ENCODE measurements around the gene TMTC1.
"Not testable (repeated sequence)": the region's sequence is repeated elsewhere in the genome, so short reads cannot be mapped to it uniquely, and the experiment has no call there.

TMTC1 gene

DNA sequence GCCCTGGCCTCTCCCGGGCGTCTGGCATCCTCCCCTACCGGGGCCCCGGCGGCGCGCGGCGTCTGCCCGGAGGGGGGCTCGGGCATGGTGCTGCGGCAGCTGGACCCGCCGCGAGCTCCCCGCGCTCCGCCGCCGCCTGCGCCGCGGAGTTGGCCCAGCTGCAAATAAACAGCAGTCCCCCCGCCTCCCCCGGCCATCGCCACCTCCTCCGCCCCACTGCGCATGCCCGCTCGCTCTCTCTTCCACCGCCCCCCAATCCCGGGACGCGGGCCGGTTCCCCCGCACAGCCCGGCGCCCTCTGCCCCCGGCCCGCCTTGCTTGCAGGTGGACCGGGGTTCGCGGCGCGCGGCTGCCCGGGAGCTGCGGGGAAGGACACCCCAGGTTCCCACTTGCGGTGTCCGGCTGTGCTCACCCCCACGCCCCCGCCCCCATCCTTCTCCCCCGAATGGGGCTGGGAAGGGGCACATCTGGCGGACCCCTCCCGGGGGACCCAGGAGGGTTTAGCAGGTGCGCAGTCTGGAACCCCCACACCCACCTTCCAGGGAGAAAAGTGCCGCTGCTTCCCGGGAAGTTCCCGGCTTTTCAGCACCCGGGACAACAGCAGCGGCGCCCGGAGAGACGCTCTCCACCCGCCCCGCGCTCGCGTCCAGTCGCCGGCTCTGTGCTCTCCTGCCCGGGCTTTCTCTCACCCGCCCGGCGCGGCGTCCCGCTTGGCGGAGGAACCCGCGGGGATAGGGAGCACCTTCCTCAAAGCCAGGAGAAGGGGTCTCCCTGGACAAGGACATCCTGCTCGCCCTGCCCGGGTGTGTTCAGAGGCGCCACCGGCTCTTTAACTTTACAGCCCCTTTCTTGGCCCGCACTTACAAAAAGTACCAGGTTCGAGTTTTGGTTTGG lies at the start of gene TMTC1:
TMTC1 (minus strand) TSS at position 170 of the 894 bp plus-strand sequence. CDS start 191 bp downstream, outside the sequence.
- DNase-seq (ENCODE audit: low read depth, low spot score): no peak

DNA sequence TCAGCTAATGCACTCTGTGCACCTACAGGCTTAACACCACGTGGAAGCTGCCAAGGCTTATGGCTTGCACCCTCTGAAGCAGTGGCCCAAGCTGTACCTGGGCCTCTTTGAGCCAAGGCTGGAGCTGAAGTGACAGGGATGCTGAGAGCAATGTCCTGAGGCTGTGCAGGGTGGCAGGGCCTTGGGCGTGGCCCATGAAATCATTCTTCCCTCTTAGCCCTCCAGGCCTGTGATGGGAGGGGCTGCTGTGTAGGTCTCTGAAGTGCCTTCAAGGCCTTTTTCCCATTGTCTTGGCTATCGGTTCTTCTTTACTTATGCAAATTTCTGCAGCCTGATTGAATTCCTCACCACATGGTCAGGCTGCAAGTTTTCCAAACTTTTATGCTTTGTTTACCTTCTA lies 47.4 kb upstream of the TMTC1 start:
- DNase-seq (ENCODE audit: low read depth, low spot score): no peak

DNA sequence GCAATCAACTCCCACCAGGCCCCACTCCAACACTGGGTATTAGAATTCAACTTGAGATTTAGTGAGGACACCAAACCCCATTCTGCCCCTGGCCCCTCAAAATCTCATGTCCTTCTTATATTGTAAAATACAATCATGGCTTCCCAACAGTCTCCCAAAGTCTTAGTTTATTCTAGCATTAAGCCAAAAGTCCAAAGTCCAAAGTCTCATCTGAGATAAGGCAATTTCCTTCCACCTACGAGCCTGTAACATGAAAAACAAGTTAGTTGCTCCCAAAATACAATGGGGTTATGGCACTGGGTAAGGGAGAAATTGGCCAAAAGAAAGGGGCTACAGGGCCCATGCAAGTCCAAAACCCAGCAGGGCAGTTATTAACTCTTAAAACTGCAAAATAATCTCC lies 46.6 kb upstream of the TMTC1 start:
- no peak for DNase-seq (ENCODE audit: low read depth, low spot score)

DNA sequence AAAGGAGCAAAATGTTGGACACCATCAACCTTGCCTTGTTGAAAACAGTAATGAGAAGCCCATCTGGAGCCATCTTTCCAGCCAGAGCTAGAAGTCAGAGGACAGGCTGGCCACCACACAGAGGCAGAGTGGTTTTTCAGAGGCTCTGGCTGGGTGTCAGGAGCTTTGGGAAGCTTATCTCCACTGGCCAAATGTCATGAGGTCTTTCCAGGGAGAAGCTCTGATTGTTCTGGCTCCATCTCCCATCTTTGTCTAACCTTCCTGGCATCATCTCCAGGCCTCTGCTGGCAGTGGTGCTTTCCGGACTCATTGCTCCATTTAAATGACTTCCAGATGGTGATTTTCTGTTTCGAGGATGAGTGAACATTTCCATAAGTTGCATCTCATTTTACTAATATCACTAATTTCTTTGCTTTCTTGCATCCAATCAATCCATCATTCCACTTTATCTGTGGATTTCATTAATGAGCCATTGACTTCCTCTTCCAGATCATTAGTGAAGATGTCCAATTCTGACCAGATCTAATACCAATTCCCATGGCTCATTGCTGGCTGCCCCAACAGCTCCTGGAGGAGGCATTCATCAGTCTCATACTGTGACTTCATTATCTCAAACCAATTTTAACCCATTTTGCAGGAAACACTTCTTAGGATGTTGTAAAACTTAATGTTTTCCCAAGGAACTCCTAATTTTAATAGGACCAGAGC lies 35.3 kb upstream of the TMTC1 start:
- DNase-seq (ENCODE audit: low read depth, low spot score): no peak

DNA sequence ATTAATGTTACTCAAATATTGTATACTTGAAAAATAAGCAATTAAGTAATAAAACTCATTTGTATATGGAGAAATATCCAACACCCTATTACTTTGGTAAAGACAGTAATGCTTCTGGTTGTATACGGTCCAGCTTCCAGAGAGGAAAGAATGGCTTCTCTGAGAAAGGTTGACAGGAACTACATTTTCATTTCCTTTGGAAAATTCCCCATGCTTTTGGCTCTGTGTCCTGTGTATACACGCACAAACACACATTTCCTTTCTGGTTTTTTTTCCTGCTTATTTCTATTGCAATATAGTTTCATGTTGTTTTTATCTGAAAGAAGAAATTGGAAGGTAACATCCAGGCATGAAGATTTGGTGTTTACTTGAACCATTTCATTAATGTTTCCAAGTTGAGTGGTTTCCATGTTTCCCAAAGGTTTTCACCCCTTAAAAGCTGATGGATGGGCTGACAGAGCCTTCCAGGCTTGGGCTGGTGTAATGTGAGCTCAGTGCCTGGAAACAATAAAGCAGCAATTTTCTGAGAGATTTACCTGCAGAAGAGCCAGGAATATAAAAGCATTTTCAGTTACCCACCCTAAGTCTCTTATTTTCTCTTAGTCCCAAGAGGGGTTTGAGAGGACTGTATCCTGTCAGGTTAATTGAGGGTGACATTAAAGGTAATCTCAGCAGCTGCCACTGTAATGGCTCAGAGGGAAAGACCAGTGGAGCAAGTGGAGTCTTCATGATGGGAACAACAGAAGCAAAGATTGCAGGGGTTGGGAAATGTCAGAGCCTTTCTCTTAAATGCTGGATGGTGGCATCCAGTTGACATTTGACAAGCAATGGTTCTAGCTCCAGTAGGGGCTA lies 33.4 kb upstream of the TMTC1 start:
- no peak for DNase-seq (ENCODE audit: low read depth, low spot score)

DNA sequence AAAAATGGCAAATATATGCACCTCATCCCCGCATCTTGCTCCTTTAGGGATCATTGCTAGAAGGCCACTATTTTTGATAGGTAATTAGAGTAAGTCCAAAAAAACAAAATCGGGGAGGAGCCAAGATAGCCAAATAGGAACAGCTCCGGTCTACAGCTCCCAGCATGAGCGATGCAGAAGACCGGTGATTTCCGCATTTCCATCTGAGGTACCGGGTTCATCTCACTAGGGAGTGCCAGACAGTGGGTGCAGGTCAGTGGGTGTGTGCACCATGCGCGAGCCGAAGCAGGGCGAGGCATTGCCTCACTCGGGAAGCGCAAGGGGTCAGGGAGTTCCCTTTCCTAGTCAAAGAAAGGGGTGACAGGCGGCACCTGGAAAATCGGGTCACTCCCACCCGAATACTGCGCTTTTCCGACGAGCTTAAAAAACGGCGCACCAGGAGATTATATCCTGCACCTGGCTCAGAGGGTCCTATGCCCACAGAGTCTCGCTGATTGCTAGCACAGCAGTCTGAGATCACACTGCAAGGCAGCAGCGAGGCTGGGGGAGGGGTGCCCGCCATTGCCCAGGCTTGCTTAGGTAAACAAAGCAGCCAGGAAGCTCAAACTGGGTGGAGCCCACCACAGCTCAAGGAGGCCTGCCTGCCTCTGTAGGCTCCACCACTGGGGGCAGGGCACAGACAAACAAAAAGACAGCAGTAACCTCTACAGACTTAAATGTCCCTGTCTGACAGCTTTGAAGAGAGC lies 26.0 kb upstream of the TMTC1 start:
- DNase-seq (ENCODE audit: low read depth, low spot score): not testable (repeated sequence)

DNA sequence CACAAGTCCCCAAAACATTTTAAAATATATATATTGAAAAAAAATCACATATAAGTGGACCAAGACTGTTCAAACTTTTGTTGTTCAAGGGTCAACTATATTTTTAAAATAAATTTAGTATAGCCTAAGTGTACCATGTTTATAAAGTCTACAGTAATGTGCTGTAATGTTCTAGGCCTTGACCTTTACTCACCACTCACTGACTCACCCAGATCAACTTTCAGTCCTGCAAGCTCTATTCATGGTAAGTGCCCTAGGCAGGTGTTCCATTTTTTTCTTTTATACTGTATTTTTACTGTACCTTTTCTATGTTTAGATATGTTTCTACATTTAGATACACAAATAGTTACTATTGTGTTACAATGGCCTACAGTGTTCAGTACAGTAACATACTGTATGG lies 23.4 kb upstream of the TMTC1 start:
- no peak for DNase-seq (ENCODE audit: low read depth, low spot score)

DNA sequence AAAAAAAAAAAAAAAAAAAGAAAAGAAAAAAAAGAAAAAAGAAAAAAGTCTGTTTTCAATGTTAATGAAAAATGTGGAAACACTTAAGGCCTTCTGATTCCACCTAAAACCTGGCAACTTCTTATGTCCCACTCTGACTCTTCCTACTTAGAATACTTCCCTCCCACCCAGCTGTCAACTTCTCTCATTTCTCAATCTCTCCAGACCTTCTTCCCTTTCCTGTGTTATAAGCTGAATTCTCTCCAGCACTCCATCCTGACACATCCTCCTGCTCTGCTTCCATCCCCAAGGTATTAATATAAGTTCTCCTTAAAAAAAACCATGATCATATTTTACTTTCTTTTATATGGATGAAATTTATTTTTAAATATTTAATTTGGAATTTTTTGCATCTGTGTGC lies 20.3 kb upstream of the TMTC1 start:
- no peak for DNase-seq (ENCODE audit: low read depth, low spot score)

DNA sequence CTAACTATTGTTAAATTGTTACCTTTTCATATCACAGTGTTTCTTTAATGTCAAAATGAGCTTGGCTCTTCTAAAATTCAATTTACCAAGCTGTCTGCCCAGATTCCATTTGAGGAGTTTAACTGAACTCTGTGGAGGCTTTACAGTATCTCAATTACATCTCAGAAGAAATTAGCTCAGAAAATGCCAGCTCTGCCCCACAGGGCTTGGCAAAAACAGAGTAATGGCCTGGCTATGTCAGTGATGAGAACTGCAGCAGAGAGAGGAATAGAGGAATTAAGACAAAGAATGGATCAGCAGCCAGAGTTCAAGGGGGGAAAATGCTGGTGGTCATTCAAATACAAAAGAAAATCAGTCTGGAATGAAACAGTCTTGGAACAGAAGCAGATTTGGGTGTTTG lies 15.8 kb upstream of the TMTC1 start:
- DNase-seq (ENCODE audit: low read depth, low spot score): no peak

DNA sequence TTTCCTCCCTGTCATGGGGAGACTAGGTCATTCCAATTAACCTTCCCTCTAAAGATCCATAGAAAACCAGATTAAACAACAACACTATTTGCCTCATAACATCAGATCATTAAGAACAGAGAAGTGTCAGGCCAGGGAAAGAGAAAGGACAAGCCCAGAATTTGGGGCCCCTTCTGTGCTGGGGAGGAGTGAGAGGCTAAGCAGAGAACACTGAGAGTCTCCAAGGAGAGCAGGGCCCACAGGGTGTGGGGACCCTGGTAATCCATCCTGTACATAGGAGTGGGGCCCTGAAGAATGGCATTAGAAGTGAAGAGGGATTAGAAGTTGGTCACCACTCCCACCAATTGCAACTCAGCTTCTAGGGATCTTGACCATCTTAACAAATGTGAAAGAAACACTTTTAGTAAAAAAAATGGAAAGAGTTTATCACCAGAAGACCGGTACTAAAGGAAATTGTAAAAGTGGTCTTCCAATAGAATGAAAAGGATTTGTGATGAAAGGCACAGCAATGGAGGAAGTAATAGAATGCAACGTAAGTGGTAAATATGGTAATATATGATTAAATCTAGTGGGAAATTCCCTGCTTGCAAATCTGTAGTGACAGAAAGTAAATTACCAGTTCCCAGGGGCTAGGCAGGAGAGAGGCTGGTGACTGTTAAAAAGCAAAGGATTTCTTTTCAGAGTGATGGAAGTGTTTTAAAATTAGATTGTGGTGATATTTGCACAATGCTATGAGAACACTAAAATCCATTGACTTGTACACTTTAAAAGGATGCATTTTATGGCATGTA lies 14.0 kb upstream of the TMTC1 start:
- no peak for DNase-seq (ENCODE audit: low read depth, low spot score)

DNA sequence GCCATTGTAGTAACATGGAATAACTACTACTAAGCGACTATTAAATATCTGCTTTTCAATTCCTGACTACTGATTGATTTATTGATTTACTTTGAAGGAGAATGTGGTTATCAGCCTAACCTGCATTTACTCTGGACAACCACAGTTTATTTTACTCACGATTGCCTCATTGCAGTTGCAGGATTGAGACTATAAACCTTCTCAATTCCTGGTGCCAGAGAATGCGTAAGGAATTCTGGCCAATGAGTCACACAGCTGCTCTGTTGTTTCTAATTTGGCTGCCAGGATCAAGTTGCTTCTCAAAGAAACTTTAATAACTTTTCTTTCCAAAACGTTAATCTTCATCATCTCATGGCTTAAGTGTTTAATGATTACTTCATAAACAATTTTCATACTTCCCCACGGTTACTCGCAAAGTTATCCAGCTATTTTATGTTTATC lies 13.1 kb upstream of the TMTC1 start:
- no peak for DNase-seq (ENCODE audit: low read depth, low spot score)

DNA sequence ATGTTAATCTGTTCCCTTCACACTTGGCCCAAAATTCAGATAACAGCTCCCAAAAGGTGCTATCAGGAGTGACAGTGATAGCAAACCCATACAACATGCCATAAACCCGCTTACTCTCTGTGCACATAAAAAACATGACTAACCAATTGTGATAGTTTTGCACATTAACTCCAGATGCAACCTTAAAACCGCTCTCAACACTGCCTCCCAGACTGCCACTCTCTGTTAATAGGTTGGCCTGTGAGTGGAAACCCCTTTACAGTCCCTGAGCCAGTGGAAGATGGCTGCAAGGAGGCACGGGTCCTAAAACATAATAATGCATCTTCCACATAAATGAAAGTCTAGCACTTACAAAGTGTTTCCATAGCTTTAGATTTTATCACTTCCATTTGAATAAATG lies 12.0 kb upstream of the TMTC1 start:
- DNase-seq (ENCODE audit: low read depth, low spot score): no peak

DNA sequence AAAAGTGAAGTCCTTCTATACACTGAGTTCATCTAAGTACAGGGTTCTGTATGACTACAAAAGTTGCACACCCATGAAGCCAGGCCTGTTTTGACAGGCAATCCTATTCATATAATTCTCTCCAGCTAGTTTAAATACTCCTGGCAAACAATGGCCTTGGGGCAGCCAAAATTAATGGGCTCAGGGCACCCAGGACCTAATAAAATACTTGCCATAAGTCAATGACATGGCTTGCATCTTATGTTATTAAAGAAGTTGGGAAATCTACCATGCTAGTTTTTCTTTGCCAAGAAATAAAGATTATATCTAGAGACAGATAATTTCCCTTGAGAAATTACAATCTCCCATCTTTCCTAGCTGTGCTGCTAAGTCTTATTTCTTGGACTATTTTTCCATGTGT lies 11.1 kb upstream of the TMTC1 start:
- DNase-seq (ENCODE audit: low read depth, low spot score): no peak

DNA sequence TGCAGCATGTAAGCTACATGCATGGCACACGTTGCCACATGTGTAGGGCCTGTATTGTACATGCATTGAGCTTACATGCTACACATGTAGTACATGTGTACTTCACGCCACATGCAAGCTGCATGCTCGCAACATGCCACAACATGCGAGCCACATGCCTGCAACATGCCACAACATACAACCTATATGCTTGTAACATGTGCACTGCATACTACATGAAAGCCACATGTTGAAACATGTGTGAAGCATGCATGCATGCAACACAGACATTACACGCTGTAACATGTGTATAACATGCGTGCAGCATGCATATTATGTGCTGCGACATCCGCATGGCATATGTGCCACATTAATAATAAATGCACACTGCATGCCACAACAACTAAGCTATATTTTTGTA lies 9.1 kb upstream of the TMTC1 start:
- no peak for DNase-seq (ENCODE audit: low read depth, low spot score)

DNA sequence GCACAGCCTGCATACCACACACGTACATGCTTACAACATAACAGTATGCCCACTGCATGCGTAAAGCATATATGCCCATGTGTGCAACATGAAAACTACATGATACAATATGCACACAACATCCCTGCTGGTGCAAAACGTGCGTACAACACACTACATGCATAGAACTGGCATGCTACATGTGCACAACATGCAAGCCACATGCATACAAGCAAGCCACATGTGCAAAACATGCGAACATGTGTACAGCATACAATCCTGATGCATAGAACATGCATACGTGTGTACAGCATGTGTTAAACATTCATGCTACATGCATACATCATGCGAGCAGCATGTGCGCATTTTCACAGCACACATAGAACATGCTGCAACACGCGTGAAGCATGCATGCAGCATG lies 8.4 kb upstream of the TMTC1 start:
- DNase-seq (ENCODE audit: low read depth, low spot score): no peak

DNA sequence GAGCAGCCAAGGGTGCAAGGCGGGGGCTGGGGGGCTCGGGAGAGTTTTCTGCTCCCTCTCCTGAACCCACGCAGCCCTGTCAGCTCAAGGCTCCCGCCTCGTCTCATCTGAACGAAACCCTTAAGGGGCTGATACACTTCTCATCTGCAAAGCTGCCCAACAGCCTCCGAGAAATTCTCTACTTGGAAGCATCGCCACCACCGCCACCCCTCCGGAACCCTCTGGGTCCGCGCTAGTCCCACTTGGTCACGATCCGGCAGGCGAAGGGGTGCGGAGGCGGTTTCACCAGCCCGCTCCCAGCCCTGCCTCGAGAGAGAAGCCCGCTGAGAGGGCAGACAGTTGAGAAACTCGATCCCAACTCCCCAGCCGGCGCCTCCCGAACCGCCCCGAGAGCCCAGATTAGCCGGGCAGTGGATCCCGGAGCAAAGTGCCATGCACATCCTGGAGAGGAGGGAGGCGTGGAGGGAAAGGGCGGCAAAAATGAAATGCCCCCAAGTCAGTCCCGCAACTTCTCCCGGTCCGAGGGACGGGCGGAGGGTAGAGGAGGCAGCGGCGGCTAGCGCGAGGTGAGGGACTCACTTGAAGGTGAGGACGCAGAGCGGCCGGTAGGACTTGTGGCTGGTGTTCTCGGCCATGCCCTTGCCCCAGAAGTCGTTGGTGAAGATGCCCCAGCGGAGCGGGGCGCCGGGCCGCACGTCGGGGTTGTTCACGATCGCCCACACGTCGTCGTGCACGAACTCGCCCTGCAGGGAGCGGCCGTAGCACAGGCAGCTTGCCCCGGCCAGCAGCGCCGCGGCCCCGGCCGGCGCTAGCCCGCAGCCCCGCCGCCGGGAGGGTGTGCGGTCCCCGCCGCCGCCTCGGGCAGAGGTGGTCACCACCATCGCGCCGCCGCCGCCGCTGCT lies 620 bp downstream of the TMTC1 start:
- DNase-seq (ENCODE audit: low read depth, low spot score): no peak

DNA sequence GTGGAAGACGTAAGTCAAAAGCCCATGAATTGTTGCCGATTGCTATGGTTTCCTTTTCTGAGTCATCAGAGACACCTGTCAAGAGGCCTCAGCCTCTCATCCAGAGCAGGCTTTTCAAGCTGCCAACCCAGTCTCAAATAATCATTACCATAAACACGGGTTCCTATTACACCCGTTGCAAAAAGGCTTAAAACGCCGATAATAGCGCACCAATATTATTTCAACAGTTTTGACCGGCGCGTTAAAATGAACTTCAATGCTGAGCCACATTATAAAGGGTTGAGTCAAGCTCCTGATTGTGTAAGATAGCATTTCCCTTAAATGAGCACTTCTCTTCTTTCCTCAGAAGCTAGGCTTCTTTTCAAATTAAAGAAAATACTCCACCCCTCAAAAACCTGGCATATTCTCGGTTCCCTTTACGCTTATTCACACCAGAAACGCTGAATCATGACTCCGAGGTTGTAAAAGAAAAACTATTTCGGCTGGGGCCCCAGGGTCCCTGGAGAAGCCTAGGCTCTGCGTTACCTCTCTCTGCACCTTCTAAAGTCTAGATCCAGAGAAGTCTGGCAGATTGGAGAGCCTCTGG lies 1.4 kb downstream of the TMTC1 start:
- DNase-seq (ENCODE audit: low read depth, low spot score): no peak

DNA sequence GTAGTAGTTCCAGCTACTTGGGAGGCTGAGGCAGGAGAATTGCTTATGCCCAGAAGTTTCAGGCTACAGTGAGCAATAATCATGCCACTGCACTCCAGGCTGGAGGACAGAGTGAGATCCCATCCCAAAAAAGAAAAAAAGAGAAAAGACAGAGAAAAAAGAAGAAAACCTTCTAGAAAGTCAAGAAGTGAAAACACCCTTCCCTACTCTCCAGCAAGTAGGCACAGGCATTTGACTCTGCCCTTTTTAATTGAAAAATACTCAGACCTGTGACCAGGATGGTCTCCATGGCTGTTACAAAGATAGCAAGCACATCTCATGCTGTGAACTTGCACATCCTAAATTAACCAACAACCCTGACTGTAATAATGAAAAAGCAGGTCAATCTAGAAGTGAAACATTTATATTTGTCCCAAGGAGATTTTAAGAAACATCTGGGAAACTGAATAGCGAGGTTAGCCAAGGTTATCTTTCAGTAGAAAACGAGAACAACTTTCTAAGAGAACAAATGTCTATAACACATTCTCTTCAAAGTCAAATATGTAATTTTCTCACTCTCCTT lies 2.0 kb downstream of the TMTC1 start:
- no peak for DNase-seq (ENCODE audit: low read depth, low spot score)

DNA sequence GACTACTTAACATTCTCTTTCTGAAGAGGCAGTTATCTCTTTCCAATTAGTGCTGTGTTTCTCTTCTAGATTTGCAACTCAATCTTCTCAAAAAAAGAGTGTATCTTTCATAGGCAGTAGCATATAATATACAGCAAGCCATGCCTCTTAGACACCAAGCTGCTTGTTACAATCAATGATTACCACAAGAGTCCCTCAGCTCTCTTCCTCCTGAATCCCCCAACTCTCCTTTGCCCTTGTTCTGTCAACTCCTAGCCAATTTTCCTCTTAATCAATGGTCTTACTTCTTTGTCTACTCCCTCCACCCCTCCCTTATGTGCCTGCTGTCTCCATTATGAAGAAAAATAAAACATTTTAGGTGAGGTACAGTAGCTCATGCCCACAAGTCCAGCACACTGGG lies 2.6 kb downstream of the TMTC1 start:
- no peak for DNase-seq (ENCODE audit: low read depth, low spot score)

Data from brain pericyte (primary cell).